GM21360 (cell line): ENCODE measurements around the gene PRSS22.

Experiments
- ATAC-seq: cut with Tn5 transposase; IDR thresholded peaks from one replicate; pipeline ENCODE4 v1.9.1; 2021; ENCODE audit warnings: mild to moderate bottlenecking, moderate library complexity; ENCODE audit not compliant: unreplicated experiment

Gene PRSS22

GRCh38 chr16:2881783-2882649, 24.0 kb upstream of the PRSS22 start:
- ATAC-seq = peak; percentile 5

DNA sequence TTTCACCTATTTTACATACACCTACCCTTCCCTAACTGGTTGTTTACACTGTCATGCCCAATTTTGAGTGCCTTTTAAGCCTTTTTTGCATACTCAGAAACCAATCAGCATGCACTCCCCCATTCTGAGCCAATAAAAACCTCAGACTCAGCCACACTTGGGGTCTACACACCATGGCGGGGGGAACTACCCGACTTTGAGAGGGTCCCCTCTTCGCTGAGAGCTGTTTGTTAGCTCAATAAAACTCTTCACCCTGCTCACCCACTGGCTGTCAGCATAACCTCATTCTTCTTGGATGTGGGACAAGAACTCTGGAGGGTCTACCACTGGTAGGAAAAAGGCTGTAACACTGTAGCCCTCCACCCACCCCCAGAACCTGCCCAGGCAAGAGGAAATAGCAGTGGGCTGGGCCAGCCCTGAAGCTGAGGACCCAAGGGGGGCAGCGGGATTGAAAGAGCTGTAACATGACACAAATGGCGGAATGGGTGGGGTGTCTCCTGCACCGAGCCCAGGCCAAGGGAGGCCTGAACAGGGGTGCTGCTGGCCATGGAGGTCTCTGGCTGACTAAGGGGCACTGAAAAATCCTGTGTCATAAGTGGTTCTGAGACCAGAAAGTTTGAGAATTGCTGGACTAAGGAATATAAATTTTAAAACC, 22.0 kb upstream of the PRSS22 start:
- no peak for ATAC-seq

DNA sequence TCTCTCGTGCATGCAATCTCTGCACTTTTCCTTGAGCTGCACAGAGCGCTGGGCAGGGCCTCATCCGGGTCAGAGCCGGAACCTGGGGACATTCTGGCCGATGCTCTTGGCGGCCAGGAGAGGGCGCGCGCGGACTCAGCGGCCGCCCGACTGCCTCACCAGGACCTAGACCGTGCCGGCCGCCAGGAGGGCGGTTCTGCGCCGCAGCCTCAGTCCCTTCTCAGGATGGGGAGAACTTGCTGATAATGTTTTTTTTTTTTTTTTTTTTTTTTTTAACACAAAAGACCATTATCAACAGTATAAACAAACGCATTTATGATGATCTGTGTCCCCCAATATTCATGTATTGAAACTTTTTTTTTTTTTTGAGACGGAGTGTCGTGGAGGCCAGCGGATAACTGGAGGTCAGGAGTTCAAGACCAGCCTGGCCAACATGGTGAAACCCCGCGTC, 17.0 kb upstream of the PRSS22 start:
- peak; percentile 70 for ATAC-seq

GRCh38 chr16:2874032-2874911, 16.3 kb upstream of the PRSS22 start:
- ATAC-seq = no peak

DNA sequence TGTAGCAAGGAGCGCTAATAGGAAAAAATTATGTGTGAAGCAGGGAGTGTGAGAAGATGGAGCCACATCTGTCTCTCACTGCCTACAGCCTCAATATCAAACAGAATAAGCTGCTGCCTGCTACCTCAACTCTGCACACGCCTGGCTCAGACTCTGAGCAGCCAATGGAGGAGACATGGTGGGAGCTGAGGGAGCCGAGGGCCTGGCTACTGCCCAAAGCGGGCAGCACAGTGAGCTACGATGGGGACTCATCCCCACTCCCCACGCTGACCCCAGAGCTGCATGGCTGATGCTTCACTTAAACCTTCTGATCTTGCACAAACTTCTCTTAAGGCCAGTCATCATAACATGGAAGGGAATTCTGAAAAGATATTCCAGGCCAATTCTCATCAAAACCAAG, 14.0 kb upstream of the PRSS22 start:
- no peak for ATAC-seq

DNA sequence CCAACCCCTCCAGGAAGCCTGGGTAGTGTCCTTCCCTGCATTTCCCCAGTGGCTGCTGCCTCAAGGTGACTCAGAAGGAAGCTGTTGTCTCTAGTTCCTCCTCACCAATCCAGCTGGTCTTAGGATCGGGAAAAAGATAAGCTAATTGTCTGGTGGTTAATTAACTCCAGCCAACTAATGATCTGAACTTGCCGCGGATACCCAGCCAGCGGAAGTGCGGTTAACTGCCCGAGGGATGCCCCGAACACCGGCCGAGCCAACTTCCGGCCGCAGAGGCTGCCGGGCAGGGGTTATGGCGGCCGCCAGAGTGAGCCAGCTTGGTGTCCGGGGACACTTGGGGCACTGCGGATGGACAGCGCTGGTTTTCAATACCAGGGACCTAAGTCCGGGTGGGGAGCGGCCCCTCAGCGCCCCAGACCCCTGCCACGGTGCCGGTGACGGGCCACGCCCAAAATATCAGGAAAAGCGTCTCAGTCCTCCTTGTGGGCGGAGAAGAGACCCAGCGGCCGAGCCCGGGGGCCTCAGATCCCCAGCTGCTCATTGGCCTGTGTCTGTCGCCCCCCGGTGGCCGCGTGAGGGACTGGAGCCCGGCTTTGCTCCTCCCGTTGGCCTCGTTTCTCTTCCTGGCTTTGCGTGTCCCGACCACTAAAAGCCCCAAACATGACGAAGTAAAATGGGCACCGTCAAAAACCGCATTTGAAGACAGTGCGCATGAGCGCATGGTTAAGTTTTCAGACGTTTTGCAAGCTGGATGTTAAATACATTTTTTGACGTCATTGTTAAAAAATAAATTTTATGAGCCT, 10.2 kb upstream of the PRSS22 start:
- peak; percentile 82 for ATAC-seq

GRCh38 chr16:2867661-2867986, 9.7 kb upstream of the PRSS22 start:
- no peak for ATAC-seq

GRCh38 chr16:2866431-2866830, 8.5 kb upstream of the PRSS22 start:
- ATAC-seq = no peak

GRCh38 chr16:2865651-2866050, 7.7 kb upstream of the PRSS22 start:
- no peak for ATAC-seq

DNA sequence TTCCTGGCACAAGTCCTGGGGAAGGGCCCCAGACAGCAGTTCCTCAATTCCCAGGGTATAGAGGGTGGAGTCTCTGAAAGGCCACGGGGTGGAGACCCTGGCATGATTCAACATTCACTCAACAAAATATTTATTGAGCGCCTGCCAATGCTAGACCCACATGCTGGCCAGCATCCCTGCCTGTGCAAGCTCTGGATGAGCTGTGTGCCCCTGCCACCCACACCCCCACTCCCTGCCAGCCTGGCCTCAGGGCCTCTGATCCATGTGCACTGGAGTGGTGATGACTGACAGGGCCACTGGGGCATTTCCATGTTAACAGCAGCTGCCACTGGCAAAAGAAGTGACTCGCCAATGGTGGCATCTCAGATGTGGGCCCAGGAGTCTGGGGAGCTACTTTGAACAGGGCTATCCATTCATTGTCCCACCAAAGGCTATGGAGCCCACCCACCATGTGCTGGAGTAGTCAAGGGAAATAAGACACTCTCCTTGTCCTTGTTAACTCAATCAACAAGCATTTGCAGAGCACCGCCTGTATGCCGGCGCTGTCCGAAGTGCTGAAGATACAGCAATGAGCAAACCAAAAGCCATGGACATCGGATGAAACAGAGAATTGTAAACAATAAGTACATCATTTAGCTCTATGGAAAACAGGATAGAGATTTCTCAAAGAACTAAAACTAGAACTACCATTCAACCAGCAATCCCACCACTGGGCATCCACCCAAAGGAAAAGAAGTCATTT, 3.0 kb upstream of the PRSS22 start:
- ATAC-seq = no peak

- no peak for ATAC-seq
Measured at GRCh38 chr16:2859686-2860265, 1.8 kb upstream of the PRSS22 start.

- ATAC-seq = no peak
Measured at GRCh38 chr16:2858245-2859025, 465 bp upstream of the PRSS22 start.

DNA sequence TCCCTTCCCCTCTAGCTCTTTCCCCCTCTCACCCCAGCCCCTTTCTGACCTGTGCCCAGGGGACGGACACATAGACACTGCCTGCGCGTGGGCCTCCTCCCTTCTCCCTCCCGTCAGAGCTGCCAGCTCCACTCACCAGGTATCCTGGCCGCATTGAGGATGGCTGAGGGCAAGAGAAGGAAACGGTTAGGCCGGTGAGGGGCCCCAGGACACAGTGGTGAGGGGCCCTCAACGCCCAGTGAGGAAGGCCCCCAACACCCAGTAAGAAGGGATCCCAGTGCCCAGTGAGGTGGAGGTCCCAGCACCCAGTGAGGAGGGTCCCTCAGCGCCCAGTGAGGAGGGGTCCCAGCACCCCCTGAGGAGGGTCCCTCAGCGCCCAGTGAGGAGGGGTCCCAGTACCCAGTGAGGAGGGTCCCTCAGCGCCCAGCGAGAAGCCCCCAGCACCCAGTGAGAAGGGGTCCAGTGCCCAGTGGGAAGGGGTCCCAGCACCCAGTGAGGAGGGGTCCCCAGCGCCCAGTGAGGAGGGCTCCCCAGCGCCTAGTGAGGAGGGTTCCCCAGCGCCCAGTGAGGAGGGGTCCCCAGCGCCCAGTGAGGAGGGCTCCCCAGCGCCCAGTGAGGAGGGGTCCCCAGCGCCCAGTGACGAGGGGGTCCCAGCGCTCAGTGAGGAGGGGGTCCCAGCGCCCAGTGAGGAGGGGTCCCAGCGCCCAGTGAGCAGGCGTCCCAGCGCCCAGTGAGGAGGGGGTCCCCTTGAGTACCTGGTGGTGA, 1.1 kb downstream of the PRSS22 start:
- ATAC-seq = no peak

DNA sequence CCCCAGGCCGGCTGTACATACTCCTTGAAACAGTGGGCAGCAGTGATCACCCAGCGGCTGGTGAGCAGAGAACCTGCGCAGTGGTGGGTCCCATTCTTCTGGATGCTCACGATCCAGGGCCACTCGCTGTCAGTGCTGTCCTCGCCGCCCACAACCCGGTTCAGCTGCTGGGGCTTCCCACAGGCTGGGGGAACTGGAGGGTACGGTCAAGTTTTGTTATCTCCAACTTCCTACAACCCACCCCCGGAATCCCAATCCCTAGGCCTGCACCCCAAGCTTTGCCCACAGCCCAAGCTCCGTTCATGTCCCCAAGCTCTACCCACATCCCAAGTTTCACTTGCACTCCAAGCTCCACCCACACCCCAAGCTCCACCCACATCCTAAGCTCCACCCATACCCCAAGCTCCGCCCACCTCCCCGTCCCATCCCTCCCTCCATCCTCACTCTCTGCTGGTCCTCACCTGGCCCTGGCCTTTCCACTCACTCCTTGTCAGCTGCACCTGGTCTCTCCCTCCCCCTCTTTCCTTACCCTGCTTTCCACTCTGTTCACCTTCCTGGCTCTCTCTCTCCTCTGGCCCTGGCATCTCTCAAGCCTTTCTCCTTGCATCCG, 1.8 kb downstream of the PRSS22 start:
- no peak for ATAC-seq

DNA sequence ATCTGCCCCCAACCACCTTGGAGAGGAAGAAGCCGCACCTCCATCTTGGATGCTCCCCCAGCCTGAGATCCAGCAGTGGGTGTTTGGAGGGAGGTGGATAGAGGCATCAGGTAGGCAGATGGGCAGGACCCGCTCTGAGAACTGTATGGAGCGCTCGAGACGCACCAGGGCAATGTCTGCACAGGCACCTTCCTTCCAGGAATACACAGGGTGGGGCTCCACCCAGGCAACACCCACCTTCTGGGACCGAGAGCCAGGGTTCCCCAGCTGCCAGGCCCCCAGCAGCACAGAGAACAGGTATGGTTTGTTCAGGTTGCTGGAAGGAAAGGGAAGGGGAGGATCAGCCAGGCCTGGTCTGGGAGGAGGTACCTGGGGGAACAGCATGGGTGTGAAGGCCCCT, 2.4 kb downstream of the PRSS22 start:
- no peak for ATAC-seq

DNA sequence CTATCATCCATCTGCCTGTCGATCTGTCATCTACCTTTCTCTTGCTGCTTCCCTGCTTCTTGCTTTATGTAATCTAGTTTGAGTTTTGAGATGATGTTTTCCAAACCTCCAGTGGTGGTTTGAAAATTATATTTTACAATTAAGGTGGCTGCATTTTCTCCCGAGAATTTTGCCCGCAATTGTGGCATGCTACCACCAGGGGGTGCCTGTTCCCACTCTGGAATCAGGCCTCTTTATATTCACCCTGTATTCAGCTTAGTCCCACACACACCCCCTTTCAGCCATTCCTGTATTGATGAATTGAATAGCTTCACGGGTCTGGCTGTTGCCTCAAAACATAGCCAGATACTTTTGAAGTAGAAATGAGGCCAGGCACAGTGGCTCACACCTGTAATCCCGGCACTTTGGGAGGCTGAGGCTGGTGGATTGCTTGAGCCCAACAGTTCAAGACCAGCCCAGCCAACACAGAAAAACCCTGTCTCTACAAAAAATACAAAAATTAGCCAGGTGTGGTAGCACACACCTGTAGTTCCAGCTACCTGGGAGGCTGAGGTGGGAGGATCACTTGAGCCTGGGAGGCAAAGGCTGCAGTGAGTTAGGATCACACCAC, 3.2 kb downstream of the PRSS22 start:
- no peak for ATAC-seq

GRCh38 chr16:2853531-2854073, 4.4 kb downstream of the PRSS22 start:
- no peak for ATAC-seq
